ENCODE measurements around the gene ZMPSTE24. TPM values are rescaled to one million over a fixed set of nuclear protein-coding genes. Genes with fewer than 3 reads are reported as not detected.
"Not testable (repeated sequence)": the region's sequence is repeated elsewhere in the genome, so short reads cannot be mapped to it uniquely, and the experiment has no call there.

ZMPSTE24 gene
- 34.7 and 35.6 TPM in 2 replicates for total RNA-seq
- long read RNA-seq, transcript ZMPSTE24-201 (10 exons, 3,108 nt), result major isoform, 274 of 326 reads
- long read RNA-seq, partial matches to known transcripts, result 25 of 326 reads
- long read RNA-seq, other reads (novel, unspliced or antisense), result 27 of 326 reads

GRCh38 chr1:40257688-40258444 is at the start of gene ZMPSTE24:
ZMPSTE24 (plus strand) TSS chr1:40258236; CDS start chr1:40258272, 36 bp downstream.
- TF ChIP-seq, protein P1, sequence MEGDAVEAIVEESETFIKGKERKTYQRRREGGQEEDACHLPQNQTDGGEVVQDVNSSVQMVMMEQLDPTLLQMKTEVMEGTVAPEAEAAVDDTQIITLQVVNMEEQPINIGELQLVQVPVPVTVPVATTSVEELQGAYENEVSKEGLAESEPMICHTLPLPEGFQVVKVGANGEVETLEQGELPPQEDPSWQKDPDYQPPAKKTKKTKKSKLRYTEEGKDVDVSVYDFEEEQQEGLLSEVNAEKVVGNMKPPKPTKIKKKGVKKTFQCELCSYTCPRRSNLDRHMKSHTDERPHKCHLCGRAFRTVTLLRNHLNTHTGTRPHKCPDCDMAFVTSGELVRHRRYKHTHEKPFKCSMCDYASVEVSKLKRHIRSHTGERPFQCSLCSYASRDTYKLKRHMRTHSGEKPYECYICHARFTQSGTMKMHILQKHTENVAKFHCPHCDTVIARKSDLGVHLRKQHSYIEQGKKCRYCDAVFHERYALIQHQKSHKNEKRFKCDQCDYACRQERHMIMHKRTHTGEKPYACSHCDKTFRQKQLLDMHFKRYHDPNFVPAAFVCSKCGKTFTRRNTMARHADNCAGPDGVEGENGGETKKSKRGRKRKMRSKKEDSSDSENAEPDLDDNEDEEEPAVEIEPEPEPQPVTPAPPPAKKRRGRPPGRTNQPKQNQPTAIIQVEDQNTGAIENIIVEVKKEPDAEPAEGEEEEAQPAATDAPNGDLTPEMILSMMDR (conservative IDR thresholded peaks at IDR 0.05), result no peak
- DNase-seq (ENCODE audit: low read depth, low spot score), result peak; percentile 94
- Mint-ChIP-seq H3K36me3 (ENCODE audit: low read depth) (peaks cover 8% of the 10 kb centered on the region), H3K4me3 (peak within 1 kb of the TSS; percentile 96), H3K27ac (ENCODE audit: unreplicated experiment) (peak within 1 kb of the TSS; percentile 99), H3K27me3 (ENCODE audit: low read depth) (no peaks in the 10 kb centered on the region), H3K4me1 (peaks cover 20% of the 10 kb centered on the region), H3K9me3 (no peaks in the 10 kb centered on the region)

GRCh38 chr1:40210511-40211204 is 47.4 kb upstream of the ZMPSTE24 start:
- Mint-ChIP-seq H3K4me3 (no peak overlapping the region), H3K27ac (ENCODE audit: unreplicated experiment) (no peak overlapping the region), H3K9me3 (no peaks in the 10 kb centered on the region), H3K27me3 (ENCODE audit: low read depth) (no peaks in the 10 kb centered on the region), H3K36me3 (ENCODE audit: low read depth) (peaks cover 5% of the 10 kb centered on the region), H3K4me1 (no peaks in the 10 kb centered on the region)
- DNase-seq (ENCODE audit: low read depth, low spot score), result no peak
- TF ChIP-seq, protein P1 (conservative IDR thresholded peaks at IDR 0.05), result no peak

DNA sequence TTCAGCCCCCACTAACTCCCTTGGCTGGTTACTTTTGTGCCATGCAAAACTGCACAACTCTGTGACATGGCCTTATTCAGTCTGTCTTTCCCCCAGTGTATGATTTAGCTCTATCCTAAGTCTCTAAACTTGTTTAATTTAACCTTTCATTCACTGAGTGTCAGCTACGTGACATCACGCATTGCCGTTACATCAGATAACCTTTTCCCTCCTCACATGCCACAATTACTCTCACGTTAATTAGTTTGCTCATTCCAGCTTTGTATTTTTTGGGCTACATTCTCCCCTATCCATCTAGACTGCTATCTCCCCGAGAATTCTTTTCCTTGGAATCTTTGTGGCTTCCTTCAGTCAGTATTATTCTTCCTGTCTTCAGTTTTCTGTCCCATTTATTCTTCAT is 39.7 kb upstream of the ZMPSTE24 start:
- Mint-ChIP-seq H3K27me3 (ENCODE audit: low read depth) (no peaks in the 10 kb centered on the region), H3K9me3 (no peaks in the 10 kb centered on the region), H3K4me1 (no peaks in the 10 kb centered on the region), H3K4me3 (no peak overlapping the region), H3K27ac (ENCODE audit: unreplicated experiment) (no peak overlapping the region), H3K36me3 (ENCODE audit: low read depth) (peaks cover 4% of the 10 kb centered on the region)
- no peak for DNase-seq (ENCODE audit: low read depth, low spot score)
- TF ChIP-seq, protein P1 (conservative IDR thresholded peaks at IDR 0.05), result no peak

- H3K9me3 Mint-ChIP-seq, result not testable (repeated sequence)
These were observed 36.5 kb upstream of the ZMPSTE24 start for GRCh38 chr1:40221471-40221905.

GRCh38 chr1:40221977-40222772 is 35.9 kb upstream of the ZMPSTE24 start:
- Mint-ChIP-seq H3K27ac (ENCODE audit: unreplicated experiment) (no peak overlapping the region), H3K36me3 (ENCODE audit: low read depth) (peaks cover 4% of the 10 kb centered on the region), H3K9me3 (no peaks in the 10 kb centered on the region), H3K27me3 (ENCODE audit: low read depth) (no peaks in the 10 kb centered on the region), H3K4me1 (no peaks in the 10 kb centered on the region), H3K4me3 (no peak overlapping the region)
- TF ChIP-seq, protein P1 (conservative IDR thresholded peaks at IDR 0.05), result no peak
- DNase-seq (ENCODE audit: low read depth, low spot score), result no peak

More at GRCh38 chr1:40221471-40221905, 36.5 kb upstream of the ZMPSTE24 start:
- not testable (repeated sequence) for H3K36me3 Mint-ChIP-seq (ENCODE audit: low read depth); H3K27me3 Mint-ChIP-seq (ENCODE audit: low read depth); DNase-seq (ENCODE audit: low read depth, low spot score); H3K4me1 Mint-ChIP-seq; H3K27ac Mint-ChIP-seq (ENCODE audit: unreplicated experiment); H3K4me3 Mint-ChIP-seq

Measured in neural crest cell (in vitro differentiated cells).